NCI-H128 (cell line): ENCODE measurements around the gene ALPG.
"Not testable (repeated sequence)": the region's sequence is repeated elsewhere in the genome, so short reads cannot be mapped to it uniquely, and the experiment has no call there.

Source experiments
- DNase-seq: peaks from one replicate; lab custom pipeline; 2025; ENCODE audit not compliant: unreplicated experiment; lab: John Stamatoyannopoulos, UW

The ALPG gene

DNA sequence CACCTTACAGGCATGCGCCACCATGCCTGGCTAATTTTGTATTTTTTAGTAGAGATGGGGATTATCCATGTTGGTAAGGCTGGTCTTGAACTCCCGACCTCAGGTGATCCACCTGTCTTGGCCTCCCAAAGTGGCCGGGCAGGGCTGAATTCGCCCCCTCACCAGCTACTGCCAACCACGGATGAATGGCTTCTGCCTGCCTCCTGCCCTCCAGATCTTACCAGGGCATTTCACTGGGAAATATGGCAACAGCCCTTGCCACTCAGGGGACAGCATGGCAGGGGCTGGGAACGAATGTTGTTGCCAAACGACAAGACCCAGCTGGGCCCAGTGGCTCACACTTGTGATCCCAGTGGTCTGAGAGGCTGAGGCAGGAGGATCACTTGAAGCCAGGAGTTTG is 29.9 kb upstream of the ALPG start:
- no peak for DNase-seq

DNA sequence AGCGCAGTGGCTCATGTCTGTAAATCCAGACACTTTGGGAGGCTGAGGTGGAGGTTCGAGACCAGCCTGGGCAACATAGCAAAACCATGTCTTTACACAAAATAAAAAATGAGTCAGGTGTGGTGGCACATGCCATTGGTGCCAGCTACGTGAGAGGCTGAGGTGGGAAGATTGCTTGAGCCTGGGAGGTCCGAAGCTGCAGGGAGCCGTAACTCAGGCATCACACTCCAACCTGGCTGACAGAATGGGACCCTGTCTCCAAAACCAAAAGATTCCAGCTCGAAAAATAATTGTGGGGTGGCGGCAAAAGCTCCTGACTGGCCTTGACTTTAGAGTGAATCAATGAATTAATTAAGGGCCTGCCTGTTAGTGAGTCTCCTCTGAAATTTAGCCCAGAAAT is 29.3 kb upstream of the ALPG start:
- DNase-seq = no peak

DNA sequence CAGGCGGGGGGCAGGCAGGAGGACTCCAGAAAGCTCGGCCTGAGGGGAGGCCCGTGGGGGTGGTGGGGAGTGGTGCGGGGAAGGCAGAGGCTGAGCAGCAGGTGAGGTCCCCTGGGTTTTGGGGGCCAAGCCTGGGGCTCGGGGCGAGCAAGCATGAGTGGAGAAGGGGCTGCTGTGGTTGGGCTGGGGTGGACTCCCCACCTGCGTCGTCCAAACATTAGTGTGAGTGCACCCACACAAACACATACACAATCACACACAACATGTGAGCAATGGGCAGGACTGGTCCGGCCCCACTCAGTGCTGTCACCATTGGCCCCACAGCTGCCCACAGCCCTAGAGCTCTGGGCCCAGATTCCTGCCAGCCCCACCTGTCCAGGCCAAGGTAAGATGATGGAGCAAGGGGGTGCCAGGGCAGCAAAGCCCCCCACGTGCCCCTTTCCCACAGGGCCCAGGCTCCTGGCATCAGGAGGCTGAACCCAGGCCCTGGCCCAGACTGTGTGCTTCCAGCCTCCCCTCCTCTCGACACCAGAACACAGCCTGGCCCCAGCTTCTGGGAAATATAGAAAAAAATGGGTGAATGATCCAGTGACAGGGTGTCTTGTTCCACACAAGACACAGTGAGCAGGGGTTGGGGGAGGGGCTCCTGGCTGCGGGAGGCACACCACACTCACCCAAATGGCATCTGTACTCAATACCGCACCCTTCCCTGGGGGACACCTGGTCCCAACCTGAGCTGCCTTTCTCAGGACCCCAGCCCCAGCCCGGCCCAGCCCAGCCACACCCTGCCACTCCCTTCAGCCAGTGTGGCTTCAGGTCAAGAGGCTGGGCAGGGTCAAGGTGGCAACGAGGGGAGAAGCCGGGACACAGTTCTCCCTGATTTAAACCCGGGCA is 28.6 kb upstream of the ALPG start:
- DNase-seq = no peak

DNA sequence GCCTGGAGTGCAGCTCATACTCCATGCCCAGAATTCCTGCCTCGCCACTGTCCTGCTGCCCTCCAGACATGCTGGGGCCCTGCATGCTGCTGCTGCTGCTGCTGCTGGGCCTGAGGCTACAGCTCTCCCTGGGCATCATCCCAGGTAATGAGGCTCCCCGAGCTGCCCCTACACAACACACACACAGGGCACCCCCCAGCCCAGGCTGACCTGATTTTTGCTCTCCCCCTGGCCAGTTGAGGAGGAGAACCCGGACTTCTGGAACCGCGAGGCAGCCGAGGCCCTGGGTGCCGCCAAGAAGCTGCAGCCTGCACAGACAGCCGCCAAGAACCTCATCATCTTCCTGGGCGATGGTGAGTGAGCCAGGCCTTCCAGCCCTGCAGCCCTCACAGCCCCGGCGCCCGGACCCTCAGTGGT is 27.9 kb upstream of the ALPG start, which contains the start of gene ALPP:
Gene ALPP (plus strand): TSS at position 17 of the 417 bp plus-strand sequence. CDS start 52 bp downstream, at position 69.
- DNase-seq = not testable (repeated sequence)

DNA sequence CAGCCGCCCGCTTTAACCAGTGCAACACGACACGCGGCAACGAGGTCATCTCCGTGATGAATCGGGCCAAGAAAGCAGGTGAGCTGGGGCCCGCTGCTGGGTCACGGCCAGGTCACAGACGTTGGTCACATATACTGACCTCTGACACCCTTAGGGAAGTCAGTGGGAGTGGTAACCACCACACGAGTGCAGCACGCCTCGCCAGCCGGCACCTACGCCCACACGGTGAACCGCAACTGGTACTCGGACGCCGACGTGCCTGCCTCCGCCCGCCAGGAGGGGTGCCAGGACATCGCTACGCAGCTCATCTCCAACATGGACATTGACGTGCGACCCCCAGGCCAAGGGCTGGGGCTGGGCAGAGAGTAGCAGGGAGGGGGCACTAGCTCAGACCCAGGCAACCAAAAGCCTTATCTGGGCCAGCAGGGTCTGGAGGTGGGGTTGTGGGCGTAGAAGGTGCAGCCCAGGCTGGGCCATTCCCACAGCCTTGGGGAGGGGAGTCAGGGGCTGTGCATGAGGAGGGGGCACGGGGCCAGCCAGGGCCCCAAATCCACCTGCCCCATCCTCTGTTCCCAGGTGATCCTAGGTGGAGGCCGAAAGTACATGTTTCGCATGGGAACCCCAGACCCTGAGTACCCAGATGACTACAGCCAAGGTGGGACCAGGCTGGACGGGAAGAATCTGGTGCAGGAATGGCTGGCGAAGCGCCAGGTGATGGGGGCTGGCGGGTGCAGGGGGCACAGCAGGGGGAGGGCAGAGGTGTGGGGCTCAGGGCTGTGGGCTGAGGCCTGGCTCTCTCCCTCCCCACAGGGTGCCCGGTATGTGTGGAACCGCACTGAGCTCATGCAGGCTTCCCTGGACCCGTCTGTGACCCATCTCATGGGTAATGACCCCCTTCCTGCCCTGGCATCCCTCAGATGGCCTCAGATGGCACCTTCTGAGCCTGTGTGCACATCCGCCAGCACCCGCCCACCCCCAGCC is 26.7 kb upstream of the ALPG start:
- DNase-seq = not testable (repeated sequence)

DNA sequence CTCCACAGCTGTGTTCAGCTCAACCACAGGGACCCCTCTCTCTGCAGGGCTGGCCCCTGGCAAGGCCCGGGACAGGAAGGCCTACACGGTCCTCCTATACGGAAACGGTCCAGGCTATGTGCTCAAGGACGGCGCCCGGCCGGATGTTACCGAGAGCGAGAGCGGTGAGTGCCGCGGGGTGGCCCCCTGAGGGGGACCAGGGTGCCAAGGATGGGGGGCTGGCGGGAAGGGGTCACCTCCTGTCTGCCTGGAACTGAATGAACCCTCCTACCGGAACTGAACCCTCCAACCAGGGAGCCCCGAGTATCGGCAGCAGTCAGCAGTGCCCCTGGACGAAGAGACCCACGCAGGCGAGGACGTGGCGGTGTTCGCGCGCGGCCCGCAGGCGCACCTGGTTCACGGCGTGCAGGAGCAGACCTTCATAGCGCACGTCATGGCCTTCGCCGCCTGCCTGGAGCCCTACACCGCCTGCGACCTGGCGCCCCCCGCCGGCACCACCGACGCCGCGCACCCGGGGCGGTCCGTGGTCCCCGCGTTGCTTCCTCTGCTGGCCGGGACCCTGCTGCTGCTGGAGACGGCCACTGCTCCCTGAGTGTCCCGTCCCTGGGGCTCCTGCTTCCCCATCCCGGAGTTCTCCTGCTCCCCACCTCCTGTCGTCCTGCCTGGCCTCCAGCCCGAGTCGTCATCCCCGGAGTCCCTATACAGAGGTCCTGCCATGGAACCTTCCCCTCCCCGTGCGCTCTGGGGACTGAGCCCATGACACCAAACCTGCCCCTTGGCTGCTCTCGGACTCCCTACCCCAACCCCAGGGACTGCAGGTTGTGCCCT is 25.2 kb upstream of the ALPG start:
- DNase-seq = not testable (repeated sequence)

DNA sequence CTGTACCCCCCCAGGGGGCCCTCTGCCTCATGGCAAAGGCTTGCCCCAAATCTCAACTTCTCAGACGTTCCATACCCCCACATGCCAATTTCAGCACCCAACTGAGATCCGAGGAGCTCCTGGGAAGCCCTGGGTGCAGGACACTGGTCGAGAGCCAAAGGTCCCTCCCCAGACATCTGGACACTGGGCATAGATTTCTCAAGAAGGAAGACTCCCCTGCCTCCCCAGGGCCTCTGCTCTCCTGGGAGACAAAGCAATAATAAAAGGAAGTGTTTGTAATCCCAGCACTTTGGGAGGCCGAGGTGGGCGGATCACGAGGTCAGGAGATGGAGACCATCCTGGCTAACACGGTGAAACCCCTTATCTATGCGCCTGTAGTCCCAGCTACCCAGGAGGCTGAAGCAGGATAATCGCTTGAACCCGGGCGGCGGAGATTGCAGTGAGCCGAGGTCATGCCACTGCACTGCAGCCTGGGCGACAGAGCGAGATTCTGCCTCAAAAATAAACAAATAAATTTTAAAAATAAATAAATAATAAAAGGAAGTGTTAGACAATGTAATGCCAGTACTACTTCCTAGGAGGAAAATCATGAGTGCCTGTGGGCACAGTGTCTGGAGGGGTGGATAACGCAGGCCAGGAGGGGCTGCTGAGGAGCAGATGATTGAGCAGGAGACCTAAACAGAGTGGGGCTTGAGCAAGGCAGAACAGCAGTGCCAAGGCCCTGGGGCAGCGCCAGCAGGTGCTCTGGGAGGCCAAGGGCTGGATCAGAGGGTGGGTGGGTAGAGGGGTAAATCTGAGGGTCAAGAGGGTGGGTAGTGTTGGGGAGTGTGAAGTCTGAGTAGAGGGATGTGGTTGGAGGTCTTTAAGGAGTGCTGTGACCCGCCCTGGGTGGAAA is 24.1 kb upstream of the ALPG start:
- DNase-seq = no peak

DNA sequence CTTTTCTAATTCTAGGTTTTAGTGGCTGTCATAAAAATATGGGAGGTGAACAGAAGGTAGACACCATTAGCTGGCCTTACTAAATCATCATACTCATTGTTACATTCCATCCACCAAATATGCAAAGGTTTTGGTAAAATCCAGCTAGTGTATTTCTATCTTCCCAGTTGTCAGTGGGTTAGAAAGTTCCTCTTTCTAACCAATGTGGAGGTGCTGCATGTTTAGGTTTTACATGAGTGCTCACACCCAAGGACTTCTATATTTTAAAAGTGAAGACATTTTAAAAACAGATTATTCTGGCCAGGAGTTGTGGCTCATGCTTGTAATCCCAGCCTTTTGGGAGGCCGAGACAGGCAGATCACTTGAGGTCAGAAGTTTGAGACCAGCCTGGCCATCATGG is 22.2 kb upstream of the ALPG start:
- DNase-seq = no peak

DNA sequence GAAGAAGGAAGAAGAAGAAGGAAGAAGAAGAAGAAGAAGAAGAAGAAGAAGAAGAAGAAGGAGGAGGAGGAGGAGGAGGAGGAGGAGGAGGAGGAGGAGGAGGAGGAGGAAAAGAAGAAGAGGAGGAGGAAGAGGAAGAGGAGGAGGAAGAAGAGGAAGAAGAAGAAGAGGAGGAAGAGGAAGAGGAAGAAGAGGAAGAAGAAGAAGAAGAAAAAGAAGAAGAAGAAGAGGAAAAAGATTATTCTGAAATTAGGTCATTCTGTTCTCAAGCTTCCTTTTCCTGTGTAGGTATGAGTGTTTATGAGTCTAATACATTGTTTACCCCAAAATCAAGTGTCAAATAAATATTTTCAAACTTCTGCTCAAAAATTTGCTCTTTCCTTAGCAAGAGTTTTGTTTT is 21.6 kb upstream of the ALPG start:
- not testable (repeated sequence) for DNase-seq

DNA sequence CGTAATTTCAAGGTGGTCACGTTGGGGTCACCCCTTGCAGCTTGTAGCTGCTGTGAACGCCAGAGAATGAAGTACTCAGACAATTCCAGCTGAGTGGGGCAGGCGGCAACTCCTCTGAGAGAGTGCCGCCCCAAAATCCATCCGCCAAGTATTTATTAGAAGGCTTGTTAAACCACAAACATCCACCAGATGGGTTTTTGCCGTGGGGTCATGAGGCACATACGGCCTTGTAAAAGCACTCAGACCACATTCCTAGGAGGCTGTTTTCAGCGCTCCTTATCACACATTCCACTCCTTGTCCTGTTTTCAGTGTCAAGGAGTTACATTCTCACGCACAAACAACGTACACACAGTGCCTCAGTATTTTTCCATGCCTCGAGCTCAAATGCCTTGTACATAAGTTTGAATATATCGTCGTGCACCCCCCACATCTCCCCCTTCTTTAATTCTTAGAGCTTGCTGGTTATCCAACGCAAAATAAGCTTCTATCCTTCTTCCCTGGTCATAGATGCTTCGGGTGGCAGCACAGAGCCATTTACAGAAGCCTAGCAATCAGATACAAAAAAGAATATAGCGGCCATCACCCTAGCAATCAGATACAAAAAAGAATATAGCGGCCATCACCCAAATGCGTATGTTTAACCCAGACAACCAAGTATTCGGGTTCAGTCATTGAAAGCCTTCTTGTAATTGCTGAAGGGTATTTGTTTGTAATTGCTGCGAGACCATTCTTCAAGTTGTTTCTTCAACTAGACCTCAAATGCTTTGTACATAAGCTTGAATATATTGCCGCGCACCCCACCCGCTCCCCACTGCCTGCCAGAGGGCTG is 20.8 kb upstream of the ALPG start:
- no peak for DNase-seq

DNA sequence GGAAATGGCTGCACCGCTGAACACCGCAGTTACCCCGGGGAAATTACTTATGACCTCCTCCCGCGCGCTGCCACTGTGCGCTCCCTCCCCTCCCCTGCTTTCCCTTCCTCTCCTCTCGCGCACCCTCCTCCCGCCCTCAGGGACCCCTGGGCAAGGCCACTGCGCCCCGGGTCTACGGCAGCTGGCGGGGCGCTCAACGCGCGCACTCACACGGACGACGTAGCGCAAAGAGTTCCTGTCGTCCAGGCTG is 20.2 kb upstream of the ALPG start:
- DNase-seq = no peak

DNA sequence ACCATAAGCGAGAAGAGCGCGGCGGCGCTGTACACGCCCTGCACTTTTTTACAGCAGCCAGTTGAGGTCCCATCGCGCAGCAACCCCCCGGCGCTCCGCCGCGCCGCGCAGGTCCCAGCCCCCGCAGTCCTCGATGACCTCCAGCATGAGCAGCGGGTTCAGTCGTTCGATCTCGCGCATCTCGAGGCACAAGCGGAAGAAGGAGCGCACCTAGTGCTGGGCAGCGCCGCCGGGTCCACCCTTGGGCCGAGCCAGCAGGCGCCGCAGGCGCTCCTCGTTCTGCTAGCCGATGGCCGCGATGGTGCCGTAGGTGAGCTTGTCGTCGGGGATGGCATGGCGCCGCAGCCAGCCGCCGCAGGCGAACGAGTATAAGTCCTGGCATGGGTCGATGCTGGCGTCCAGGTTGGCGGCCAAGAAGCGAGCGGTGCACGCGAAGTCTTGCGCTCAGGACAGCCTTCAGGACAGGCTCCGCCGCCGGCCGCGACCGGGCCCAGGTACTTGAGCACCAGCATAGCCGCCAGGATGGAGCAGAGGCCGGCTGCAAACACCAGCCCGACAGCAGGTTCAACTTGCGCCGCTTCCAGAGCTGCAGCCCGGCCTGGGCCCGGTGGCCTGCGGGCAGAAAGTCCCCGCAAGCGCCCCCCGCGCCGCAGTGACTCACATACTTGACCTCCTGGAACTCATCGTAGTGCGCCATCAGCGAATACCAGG is 19.7 kb upstream of the ALPG start:
- DNase-seq = no peak

DNA sequence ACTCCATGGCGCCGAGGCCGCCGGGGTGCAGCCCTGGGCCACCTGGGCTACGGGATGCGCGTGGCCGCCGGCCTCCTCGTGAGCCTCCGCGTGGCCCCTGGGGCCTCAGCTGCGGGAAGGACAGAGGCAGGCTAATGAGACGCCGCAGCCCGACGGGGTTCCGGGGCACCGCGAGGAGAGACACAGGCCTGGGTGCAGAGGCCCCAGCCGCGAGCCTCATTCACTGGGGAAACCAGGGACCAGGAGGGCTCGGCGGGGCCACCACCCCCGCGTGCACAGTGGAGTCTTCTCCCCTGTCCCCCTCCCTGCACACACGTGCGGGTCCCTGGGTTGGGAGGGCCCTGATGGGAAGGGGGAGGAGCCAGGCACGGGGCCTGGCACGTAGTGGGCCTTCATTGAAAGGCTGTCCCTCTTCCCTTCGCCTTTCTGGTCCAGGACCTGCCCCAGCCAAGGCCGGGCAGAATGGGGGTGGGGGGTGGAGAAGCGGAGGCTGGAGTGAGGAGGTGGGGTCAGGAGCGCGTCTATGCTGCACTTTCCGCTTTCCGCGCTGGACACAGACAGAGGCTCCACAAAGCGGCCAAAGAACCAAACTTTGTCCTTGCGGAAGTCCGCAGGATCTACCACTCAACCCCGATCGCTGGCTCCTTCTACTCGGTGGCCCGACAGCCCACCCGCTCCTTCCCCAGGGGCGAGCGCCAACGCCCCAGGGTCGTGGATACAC is 19.0 kb upstream of the ALPG start:
- DNase-seq = no peak

DNA sequence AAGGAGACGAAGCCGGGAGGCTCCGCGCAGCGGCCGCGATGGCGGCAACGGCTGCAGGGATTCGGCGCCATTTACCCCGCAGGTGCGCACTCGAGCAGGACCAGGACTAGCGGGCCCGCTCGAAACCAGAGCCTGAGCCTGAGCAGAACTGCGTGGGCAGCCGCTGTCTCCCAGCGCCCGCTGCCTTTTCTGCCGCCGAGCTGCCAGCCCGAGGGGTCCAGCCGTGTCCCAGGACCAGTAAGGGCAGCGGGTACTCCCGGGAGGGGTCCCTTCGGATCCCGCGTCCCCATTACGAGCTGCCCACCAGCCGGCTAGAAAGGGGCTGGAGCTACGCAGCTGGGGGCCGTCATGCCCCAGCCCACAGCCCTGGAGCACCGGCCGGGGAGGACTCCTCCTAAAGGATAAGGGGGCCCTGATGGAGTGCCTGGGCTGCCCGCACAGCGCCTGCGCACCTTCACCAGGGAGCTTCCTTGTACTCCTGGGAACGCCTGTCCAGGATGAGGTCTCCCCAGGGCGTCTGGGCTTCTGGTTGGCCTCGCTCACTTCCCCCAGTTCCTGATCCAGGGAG is 18.2 kb upstream of the ALPG start:
- DNase-seq = no peak

DNA sequence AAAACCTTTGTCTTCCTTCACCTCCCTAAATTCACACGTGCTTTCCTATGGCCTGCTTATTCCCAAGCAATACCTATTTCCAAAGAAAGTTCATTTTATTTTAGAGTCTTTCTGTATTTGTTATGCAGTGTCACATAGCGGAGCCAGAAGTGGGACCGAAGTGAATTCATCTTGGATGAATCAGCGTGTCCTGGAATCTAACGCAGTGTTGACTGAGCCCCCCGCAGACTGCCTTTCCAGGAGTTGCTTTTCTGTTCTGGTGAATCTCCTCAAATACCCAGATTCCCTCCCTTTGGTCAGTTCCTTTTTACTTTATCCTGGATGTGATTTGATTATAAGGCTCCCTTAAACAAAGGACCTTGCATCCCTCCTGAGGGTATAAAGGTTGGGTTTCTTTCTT is 17.3 kb upstream of the ALPG start:
- DNase-seq = no peak

DNA sequence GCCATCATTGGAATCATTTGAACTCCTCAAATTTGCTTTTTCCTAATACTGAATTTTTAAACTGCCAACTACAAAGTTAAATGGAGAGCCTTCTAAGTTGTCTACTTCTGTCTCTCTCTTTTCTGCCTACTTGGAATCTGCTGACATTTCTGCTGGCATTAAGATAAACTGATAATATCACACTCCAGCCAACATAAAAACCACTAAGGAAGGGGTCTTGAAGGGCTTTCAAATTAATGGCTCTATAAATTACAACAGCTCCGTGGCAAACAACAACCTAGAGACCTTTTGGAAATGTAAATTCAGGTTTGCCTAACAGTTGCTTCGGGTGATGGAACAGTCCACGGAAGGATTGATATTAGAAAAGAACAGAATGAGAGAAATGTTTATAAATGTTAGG is 16.0 kb upstream of the ALPG start:
- DNase-seq = no peak

DNA sequence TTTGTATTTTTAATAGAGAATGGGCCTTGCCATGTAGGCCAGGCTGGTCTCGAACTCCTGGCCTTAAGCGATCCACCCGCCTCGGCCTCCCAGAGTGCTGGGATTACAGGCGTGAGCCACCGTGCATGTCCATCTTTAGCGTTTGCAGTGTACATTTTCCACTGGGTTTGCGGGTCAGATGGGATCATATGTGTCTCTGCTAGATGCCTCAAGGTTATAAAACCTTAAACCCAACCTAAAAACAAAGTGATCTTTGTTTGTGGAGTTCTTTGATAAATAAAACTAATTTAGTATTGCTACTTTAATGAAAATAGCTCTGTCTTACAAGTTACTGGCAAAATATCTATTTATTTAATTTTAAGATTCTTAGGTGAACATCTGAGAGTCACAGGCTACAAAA is 13.1 kb upstream of the ALPG start:
- DNase-seq = no peak

DNA sequence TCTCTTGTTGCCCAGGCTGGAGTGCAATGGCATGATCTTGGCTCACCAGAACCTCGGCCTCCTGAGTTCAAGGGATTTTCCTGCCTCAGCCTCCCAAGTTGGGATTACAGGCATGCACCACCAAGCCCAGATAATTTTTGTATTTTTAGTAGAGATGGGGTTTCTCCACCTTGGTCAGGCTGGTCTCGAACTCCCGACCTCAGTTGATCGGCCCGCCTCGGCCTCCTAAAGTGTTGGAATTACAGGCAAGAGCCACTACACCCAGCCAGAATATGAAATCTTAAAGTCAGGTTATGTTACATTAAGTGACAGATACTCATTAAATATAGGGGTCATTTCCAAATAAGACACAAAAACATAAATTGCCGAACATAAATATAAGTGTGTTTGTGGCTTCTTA is 12.2 kb upstream of the ALPG start:
- not testable (repeated sequence) for DNase-seq
